Measurements from ENCODE around the gene ANKRD23.

The ANKRD23 gene

GRCh38 chr2:96792772-96793749, 50.8 kb downstream of the ANKRD23 start:
- DNase-seq, result no peak

GRCh38 chr2:96789245-96789617, 54.6 kb downstream of the ANKRD23 start:
- no peak for DNase-seq

- DNase-seq, result no peak
Measured at GRCh38 chr2:96788442-96789244, 55.2 kb downstream of the ANKRD23 start.

All from CD4-positive, alpha-beta T cell treated with Interleukin-1 beta for 1 hour (primary cell).